Hepatocyte (in vitro differentiated cells): ENCODE results near the gene PGBD4. TPM values are rescaled to one million over a fixed set of nuclear protein-coding genes. Genes with fewer than 3 reads are reported as not detected.

Experiments used
- DNase-seq: peaks from one replicate; pipeline ENCODE4 v3.0.0-alpha.2; 2016; ENCODE audit warnings: low spot score
- H2AFZ ChIP-seq: fragments of 200-600 bp; sonication (generic); 2 replicates; pipeline ENCODE4 v1.6.0; 2016; ENCODE audit warnings: antibody characterized with exemption, mild to moderate bottlenecking
- H3K27ac ChIP-seq: fragments of 200-600 bp; sonication (generic); 2 replicates; pipeline ENCODE4 v1.5.1; 2016; ENCODE audit warnings: mild to moderate bottlenecking
- H3K27me3 ChIP-seq: fragments of 200-600 bp; sonication (generic); 2 replicates; pipeline ENCODE4 v1.6.1; 2016
- H3K36me3 ChIP-seq: fragments of 200-600 bp; sonication (generic); replicated peaks from 2 replicates; pipeline ENCODE4 v1.5.1; 2016; ENCODE audit warnings: low read depth; ENCODE audit not compliant: insufficient read depth
- H3K4me1 ChIP-seq: fragments of 200-600 bp; sonication (generic); 2 replicates; pipeline ENCODE4 v1.5.1; 2016; ENCODE audit warnings: mild to moderate bottlenecking, moderate library complexity; ENCODE audit not compliant: insufficient read depth
- H3K4me2 ChIP-seq: fragments of 200-600 bp; sonication (generic); 2 replicates; pipeline ENCODE4 v1.6.0; 2016
- H3K4me3 ChIP-seq: fragments of 200-600 bp; sonication (generic); 2 replicates; pipeline ENCODE4 v1.5.1; 2016; ENCODE audit warnings: mild to moderate bottlenecking
- H3K79me2 ChIP-seq: fragments of 200-600 bp; sonication (generic); 2 replicates; pipeline ENCODE4 v1.6.0; 2017; ENCODE audit warnings: mild to moderate bottlenecking
- H3K9me2 ChIP-seq: fragments of 200-600 bp; sonication (generic); replicated peaks from 2 replicates; pipeline ENCODE4 v1.6.0; 2017; ENCODE audit warnings: mild to moderate bottlenecking; ENCODE audit not compliant: insufficient read depth
- H3K9me3 ChIP-seq: fragments of 200-600 bp; sonication (generic); 2 replicates; pipeline ENCODE4 v1.5.1; 2016; ENCODE audit warnings: low read depth, mild to moderate bottlenecking
- H4K20me1 ChIP-seq: fragments of 200-600 bp; sonication (generic); 2 replicates; pipeline ENCODE4 v1.6.0; 2016; ENCODE audit warnings: mild to moderate bottlenecking; ENCODE audit not compliant: insufficient read depth, poor library complexity, severe bottlenecking
- CTCF ChIP-seq: fragments of 200-600 bp; sonication (generic); IDR thresholded peaks from 2 replicates; pipeline ENCODE4 v1.5.1; 2016; ENCODE audit warnings: antibody characterized with exemption, mild to moderate bottlenecking; ENCODE audit not compliant: poor library complexity
- EZH2 ChIP-seq: fragments of 200-600 bp; sonication (generic); IDR thresholded peaks from 2 replicates; pipeline ENCODE4 v1.6.1; 2016; ENCODE audit warnings: antibody characterized with exemption, mild to moderate bottlenecking, borderline replicate concordance
- EZH2phosphoT487 ChIP-seq: fragments of 200-600 bp; sonication (generic); IDR thresholded peaks from one replicate; pipeline ENCODE4 v1.6.1; 2018; ENCODE audit warnings: antibody characterized with exemption, mild to moderate bottlenecking, low read depth, moderate library complexity; ENCODE audit not compliant: unreplicated experiment, severe bottlenecking
- WGBS: methylation state at CpG from one replicate; pipeline ENCODE4 v1.1.6; 2016; ENCODE audit warnings: low lambda C conversion rate; ENCODE audit errors: missing lambda C conversion rate; 5-methylcytosine and 5-hydroxymethylcytosine counted together
- polyA plus RNA-seq: library from polyadenylated mRNA; unstranded; fragments of >200 nt; fragmentation: Nextera tagmentation; extraction: Ambion mirVana; gene quantifications from 2 replicates; pipeline ENCODE4 v1.2.1, GENCODE V29; 2016
- total RNA-seq: library from RNA; depleted of rRNA; stranded (reverse); fragments of >200 nt; gene quantifications from 2 replicates; pipeline ENCODE4 v1.2.3, GENCODE V29; 2014

The PGBD4 gene
- total and polyA plus RNA-seq, 2 experiments from 2014 or later = 0.56 to 2.0 TPM

GRCh38 chr15:34125945-34126344 is 24.1 kb downstream of the PGBD4 start:
- 63% methylated on average over 1 of the region's 1 CpG for WGBS
- no peaks in the 10 kb centered on the region for H3K9me3 ChIP-seq
- H2AFZ ChIP-seq = no peak overlapping the region
- DNase-seq = no peak
- H3K36me3 ChIP-seq = no peaks in the 10 kb centered on the region
- no peaks in the 10 kb centered on the region for H3K9me2 ChIP-seq
- no peaks in the 10 kb centered on the region for H3K4me1 ChIP-seq
- no peak overlapping the region for H3K4me3 ChIP-seq
- TF ChIP-seq EZH2phosphoT487 = no peak
- no peak for TF ChIP-seq EZH2
- no peak for TF ChIP-seq CTCF
- H4K20me1 ChIP-seq = no peaks in the 10 kb centered on the region
- H3K27ac ChIP-seq = no peak overlapping the region
- no peaks in the 10 kb centered on the region for H3K79me2 ChIP-seq
- H3K27me3 ChIP-seq = no peaks in the 10 kb centered on the region
- H3K4me2 ChIP-seq = no peak overlapping the region

- no peaks in the 10 kb centered on the region for H4K20me1 ChIP-seq
- H3K9me3 ChIP-seq = no peaks in the 10 kb centered on the region
- no peak overlapping the region for H3K27ac ChIP-seq
- H3K79me2 ChIP-seq = no peaks in the 10 kb centered on the region
- H2AFZ ChIP-seq = no peak overlapping the region
- H3K36me3 ChIP-seq = no peaks in the 10 kb centered on the region
- no peak overlapping the region for H3K4me2 ChIP-seq
- no peak overlapping the region for H3K4me3 ChIP-seq
- no peaks in the 10 kb centered on the region for H3K9me2 ChIP-seq
- no peak for DNase-seq
- no peaks in the 10 kb centered on the region for H3K27me3 ChIP-seq
- no peaks in the 10 kb centered on the region for H3K4me1 ChIP-seq
- no peak for TF ChIP-seq EZH2phosphoT487
- TF ChIP-seq CTCF = no peak
- TF ChIP-seq EZH2 = no peak
Measured at GRCh38 chr15:34126522-34126921, 24.6 kb downstream of the PGBD4 start.

GRCh38 chr15:34128898-34129297 is 27.0 kb downstream of the PGBD4 start:
- no peaks in the 10 kb centered on the region for H4K20me1 ChIP-seq
- H3K4me3 ChIP-seq = no peak overlapping the region
- H3K4me1 ChIP-seq = no peaks in the 10 kb centered on the region
- H3K4me2 ChIP-seq = no peak overlapping the region
- H3K27me3 ChIP-seq = no peaks in the 10 kb centered on the region
- TF ChIP-seq EZH2phosphoT487 = no peak
- TF ChIP-seq EZH2 = no peak
- no peak for TF ChIP-seq CTCF
- DNase-seq = no peak
- H3K27ac ChIP-seq = no peak overlapping the region
- no peaks in the 10 kb centered on the region for H3K9me2 ChIP-seq
- no peak overlapping the region for H2AFZ ChIP-seq
- no peaks in the 10 kb centered on the region for H3K36me3 ChIP-seq
- H3K79me2 ChIP-seq = no peaks in the 10 kb centered on the region
- 45% methylated on average over 2 of the region's 2 CpGs for WGBS
- H3K9me3 ChIP-seq = no peaks in the 10 kb centered on the region

- no peaks in the 10 kb centered on the region for H3K9me3 ChIP-seq
- H3K4me1 ChIP-seq = no peaks in the 10 kb centered on the region
- no peak overlapping the region for H2AFZ ChIP-seq
- H3K4me2 ChIP-seq = no peak overlapping the region
- TF ChIP-seq EZH2 = no peak
- TF ChIP-seq EZH2phosphoT487 = no peak
- no peak for TF ChIP-seq CTCF
- 92% methylated on average over 1 of the region's 1 CpG for WGBS
- no peak overlapping the region for H3K27ac ChIP-seq
- H3K4me3 ChIP-seq = no peak overlapping the region
- no peaks in the 10 kb centered on the region for H4K20me1 ChIP-seq
- no peaks in the 10 kb centered on the region for H3K79me2 ChIP-seq
- DNase-seq = no peak
- H3K9me2 ChIP-seq = no peaks in the 10 kb centered on the region
- no peaks in the 10 kb centered on the region for H3K36me3 ChIP-seq
- no peaks in the 10 kb centered on the region for H3K27me3 ChIP-seq
Measured at GRCh38 chr15:34132881-34133280, 31.0 kb downstream of the PGBD4 start.
